Umbilical cord (tissue), 2 donors: Measurements from ENCODE around the gene TYW1. TPM values are rescaled to one million over a fixed set of nuclear protein-coding genes. Genes with fewer than 3 reads are reported as not detected.
"Not testable (repeated sequence)": the region's sequence is repeated elsewhere in the genome, so short reads cannot be mapped to it uniquely, and the experiment has no call there.

Experiments
- DNase-seq: peaks from one replicate; pipeline ENCODE4 v3.0.0-alpha.2; 2015; ENCODE audit warnings: low spot score
- total RNA-seq: library from RNA; depleted of rRNA; stranded (reverse); fragments of >200 nt; gene quantifications from one replicate; pipeline ENCODE4 v1.2.3, GENCODE V29; 2014; ENCODE audit warnings: low replicate concordance; ENCODE audit not compliant: insufficient read depth

Gene TYW1
- total RNA-seq, 1 donor from 2014 or later: 7.7 TPM

DNA sequence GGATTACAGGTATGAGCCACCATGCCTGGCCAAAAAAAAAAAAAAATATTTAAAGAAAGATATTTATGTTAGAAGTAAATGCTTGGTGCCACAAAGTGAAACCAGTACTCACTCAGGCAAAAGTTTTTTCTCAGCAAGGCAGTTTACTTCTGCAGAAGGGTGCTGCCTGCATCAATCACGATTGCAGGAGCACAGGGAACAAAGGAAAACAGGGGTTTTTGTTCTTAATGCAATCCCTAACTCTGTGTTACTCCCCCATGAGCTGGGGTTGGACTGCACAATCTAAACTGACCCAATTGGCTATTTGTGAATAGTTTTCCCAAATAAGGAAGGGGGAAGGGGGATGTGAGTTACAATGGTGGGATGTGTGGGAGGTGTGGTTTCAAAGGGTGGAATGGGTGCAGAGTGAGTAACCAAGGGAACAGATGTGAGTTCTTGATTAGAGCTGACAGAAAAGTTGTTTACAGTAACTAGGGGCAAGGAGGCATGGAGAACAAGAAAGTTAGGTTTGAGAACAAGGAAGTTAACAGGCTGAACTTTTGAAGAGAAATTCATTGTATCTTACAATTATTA is 255.4 kb downstream of the TYW1 start:
- DNase-seq: no peak

DNA sequence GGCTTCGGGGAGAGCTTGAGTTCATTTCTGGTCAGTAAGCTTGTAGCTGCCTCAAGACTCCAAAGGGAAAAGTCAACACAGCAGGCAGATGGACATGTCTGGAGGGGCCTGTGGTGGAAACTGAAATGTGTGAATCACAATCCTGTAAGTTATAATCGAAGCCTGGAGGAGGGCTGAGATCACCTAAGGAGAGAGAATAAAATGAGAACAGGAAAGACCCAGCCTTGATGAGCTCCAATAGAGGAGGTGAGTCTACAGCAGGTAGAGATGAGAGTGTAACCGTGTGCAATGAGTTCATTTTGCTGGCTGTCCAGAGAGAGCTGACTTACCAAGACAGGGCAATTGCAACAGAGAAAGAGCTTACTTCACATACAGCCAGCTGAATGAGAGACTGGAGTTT is 258.4 kb downstream of the TYW1 start:
- DNase-seq: not testable (repeated sequence)

DNA sequence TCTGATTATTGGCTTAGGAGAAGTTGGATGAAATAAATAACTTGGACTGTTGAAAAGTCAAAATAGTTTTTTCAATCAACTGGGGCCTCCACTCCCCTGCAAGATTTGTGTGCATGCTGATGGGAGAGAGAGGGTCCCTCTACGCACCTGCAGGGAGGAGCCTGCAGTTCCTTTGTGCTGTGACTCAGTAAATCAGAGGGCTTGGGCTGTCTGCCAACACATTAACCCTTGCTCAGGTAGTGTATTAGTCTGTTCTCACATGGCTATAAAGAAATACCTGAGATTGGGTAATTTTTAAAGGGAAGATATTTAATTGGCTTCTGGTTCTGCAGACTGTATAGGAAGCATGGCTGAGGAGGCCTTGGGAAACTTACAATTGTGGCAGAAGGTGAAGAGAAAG is 261.1 kb downstream of the TYW1 start:
- not testable (repeated sequence) for DNase-seq

DNA sequence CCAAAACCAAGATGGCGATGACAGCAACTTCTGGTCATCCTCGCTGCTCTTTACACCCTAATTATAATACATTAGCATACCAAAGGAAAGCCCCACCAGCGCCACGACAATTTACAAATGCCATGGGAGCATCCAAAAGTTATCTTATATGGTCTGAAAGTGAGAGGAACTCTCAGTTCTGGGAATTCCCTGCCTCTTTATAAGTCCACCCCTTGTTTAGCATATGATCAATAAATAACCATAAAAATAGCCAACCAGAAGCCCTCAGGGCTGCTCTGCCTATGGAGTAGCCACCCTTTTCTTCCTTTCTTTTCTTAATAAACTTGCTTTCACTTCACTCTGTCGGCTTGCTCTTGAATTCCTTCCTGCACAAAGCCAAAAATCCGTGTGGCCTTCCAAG is 262.7 kb downstream of the TYW1 start:
- not testable (repeated sequence) for DNase-seq

DNA sequence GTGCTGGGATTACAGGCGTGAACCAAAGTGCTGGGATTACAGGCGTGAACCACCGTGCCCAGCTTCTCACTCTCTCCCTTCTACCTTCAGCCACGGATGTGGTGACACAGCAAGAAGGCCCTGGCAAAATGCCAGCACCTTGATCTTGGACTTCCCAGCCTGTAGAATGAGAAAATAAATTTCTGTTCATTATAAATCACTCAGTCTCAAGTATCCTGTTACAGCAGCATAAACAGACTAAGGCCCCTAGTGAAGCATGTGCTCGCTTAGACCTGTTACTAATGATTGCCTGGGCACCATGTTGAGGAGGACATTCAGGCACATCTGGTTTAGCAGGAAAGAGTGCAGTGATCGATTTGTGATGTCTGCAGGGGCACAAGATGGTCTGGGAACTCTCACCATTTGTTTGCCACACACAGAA is 263.5 kb downstream of the TYW1 start:
- DNase-seq: not testable (repeated sequence)

DNA sequence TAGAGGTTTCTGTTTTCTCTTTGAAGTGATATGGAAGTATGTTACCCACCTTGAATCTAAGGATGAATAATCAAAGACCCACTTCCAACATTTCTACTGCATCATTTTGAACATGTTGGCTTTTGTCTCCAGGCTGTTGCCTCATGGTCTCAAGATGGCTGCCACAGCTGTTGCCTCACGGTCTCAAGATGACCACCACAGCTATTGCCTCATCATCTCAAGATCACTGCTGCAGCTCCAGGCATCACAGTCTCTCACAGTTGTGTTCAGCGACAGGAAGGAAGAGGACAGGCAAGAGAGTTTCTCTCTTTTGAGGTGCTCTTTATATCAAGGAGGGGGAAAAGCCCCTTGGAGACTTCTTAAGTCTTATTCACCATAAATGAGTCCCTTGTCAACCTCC is 267.4 kb downstream of the TYW1 start:
- not testable (repeated sequence) for DNase-seq

DNA sequence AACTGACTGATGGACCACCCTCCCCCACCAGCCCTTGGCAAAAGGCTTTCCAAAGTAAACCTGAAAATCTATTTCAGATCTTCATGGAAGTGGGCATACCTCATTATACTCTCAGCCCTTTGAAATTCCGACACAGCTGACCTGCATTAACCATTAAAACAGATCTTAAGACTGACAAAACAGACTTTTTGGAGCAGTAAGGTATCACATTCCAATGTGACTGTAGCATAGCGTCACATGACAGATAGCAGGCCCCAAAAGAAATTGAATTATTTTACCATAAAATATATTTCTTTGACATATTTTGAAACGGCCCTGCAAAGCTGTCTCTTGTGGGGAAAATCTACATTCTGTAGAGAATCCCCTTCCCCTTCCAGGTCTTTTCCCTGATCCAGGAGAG is 269.4 kb downstream of the TYW1 start:
- peak; percentile 3 for DNase-seq

DNA sequence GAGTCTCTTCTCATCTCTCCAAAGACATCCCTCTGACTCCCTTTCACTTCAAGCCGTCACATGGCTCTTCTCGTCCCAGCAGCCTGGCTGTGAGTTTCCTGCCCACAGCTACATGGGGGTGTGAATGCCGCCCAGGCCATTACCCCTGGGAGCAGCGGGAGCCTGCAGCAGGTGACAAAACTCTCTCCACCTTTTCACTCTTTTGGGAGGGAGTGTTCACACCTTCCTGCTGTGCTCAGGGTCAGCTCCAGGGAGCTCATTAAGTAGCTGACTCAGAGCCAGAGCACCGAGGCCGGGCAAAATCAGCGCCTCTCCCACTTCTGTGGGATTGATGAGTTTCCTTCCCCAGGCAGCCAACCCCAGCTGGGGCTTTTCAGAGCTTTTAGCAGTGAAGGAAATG is 271.3 kb downstream of the TYW1 start:
- no peak for DNase-seq

DNA sequence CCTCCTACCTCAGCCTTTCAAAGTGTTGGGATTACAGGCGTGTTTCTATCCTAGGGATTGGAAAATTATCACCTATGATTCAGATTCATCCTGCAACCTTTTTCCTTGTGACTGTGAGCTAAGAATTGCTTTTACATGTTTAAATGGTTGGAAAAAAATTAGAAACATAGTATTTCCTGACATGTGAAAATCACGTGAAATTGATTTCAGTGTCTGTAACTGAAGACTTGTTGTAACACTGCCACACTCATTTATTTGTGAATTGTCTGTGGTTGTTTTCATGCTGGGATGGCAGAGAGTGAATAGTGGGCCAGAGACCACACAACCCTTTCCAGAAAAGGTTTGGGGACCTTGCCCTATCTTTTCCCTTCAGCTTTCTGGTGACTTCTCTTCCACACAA is 273.3 kb downstream of the TYW1 start:
- DNase-seq: not testable (repeated sequence)

Other genes with a start within 250 kb of the TYW1 start
- gene TMEM248, start 75.6 kb upstream of the TYW1 start, total RNA-seq: 83.5 TPM
- 117 TPM for gene SBDS, start 1.2 kb upstream of the TYW1 start, total RNA-seq